Anterior cingulate cortex (tissue), 58 donors: ENCODE measurements around the gene HTRA3.
A peak's percentile ranks its signal among the peaks of the same experiment; 100 is the strongest.

ENCODE experiments used
- DNase-seq, 58 donors: peaks; one replicate each; lab custom pipeline; 2025; lab: John Stamatoyannopoulos, UW

Gene HTRA3

GRCh38 chr4:8351931-8352367, 82.4 kb downstream of the HTRA3 start:
- DNase-seq, result peak in 6 of 58 donors; percentile 9 to 62 (median 26)

- peak in 1 of 58 donors; percentile 69 for DNase-seq
Measured at GRCh38 chr4:8352368-8353157, 83.0 kb downstream of the HTRA3 start.

DNA sequence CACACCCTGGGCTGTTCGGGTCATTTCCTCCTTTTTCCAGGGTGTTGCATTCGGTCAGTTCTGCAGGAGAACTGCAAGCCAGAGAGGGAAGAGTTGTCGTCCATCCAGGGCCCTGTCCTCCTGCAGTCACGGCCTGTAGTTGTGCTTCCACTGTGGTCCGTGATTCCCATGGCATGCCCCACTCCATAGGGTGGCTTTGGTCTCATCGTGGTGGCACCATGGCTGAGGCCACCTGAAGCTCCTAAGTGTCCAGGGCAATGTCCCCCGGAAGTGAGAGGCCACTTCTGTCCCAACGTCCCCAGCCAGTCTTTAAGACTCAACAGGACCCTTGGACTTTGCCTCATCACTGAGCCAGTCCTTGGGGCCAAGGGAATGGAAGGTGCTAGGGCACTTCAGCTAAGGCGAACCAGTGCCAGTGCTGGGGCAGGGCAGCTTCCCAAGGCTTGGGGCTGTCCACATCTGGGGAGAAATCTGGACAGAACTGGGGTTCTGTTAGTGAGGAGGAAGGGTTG, 83.7 kb downstream of the HTRA3 start:
- no peak for DNase-seq

DNA sequence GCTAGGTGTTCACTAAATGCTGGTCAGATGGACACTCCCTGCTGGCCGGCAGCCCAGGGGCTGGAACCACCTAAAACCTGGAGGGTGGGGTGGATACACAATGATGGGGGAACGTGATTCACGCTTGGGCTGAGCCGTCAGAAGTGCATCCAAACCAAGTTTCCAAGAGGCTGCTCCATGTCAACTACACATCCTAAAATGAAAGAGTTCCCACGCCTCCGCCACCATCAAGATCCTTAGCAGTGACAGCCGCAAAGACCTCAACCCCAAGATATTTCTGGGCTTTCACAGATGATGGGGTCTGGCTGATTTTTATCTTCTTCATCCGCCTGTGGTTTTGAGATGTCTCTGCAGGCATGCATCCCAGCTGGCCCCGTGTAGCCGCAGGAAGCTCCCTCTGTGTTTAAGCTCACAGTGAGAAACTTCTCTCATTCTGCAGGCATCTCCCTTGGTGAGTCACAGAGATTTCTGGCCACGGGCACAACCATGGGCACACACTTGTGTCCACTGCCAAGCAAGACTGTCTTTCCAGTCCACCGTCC, 84.4 kb downstream of the HTRA3 start:
- no peak for DNase-seq

GRCh38 chr4:8355306-8355705, 85.8 kb downstream of the HTRA3 start:
- DNase-seq, result no peak

DNA sequence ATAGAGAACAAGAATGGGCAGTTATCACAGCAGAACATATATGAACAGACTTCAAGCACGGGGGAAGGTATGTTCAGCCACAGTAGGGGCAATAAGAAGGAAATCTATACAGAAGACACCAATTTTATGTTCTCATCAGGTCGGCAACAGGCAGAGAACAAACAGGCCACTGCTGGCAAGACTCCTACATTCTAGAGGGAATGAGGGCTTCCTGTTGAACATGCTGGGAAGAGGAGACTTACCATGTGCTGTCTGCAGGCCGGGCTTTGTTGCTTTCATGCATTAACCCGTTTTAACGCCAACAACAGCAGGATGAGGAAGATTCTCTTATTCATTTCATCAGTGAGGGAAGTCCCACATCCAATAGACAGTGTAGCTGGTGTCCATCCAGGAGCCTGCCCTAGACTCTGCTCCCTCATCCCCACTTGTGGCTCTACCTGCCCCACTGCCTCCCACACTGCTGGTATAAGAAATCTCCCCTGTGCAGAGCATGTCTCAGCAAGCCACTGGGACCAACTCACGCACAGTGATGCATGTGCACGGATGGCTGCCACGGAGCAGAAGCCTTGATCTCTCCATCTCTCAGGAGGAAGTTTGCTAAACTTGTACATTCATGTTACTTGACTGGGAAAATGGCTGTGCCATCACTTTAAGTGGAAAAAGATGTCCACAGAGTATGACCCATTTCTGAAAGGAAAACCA, 86.5 kb downstream of the HTRA3 start:
- no peak for DNase-seq
